ENCODE measurements around the gene PCDHGA4.
"Not testable (repeated sequence)": the region's sequence is repeated elsewhere in the genome, so short reads cannot be mapped to it uniquely, and the experiment has no call there.

The PCDHGA4 gene

DNA sequence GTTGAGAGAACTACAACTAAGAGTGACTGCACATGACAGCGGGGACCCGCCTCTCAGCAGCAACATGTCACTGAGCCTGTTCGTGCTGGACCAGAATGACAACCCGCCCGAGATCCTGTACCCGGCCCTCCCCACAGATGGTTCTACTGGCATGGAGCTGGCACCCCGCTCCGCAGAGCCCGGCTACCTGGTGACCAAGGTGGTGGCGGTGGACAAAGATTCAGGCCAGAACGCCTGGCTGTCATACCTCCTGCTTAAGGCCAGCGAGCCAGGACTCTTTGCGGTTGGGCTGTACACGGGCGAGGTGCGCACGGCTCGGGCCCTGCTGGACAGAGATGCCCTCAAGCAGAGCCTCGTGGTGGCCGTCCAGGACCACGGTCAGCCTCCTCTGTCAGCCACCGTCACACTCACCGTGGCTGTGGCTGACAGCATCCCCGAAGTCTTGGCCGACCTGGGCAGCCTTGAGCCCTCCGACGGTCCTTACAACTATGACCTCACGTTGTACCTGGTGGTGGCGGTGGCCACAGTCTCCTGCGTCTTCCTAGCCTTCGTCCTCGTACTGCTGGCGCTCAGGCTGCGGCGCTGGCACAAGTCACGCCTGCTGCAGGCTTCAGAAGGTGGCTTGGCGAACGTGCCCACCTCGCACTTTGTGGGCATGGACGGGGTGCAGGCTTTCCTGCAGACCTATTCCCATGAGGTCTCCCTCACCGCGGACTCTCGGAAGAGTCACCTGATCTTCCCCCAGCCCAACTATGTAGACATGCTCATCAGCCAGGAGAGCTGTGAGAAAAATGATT lies 29.8 kb downstream of the PCDHGA4 start:
- no peak for DNase-seq

DNA sequence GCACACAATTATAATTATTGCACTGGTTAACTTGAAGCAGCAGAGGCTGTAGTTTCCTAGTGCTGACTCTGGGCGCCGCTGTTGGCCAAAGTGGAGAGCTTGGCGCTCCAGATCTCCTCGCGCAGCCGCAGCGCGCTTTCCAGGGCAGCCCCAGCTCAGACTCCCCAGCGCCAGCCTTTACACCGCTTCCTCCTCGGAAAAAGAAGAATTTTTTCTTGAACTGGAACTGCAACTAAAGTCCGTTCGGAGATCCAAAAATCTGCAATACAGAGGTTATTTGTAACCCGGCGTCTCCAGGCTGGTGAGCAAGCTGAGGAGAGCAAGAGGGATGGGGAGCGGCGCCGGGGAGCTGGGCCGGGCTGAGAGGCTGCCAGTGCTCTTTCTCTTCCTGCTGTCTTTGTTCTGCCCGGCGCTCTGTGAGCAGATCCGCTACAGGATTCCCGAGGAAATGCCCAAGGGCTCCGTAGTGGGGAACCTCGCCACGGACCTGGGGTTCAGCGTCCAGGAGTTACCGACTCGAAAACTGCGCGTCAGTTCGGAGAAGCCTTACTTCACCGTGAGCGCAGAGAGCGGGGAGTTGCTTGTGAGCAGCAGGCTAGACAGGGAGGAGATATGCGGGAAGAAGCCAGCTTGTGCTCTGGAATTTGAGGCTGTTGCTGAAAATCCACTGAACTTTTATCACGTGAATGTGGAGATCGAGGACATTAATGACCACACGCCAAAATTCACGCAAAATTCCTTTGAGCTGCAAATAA lies 32.9 kb downstream of the PCDHGA4 start, which contains the start of gene PCDHGB4:
TSS of gene PCDHGB4 (plus strand) at position 142 of the 755 bp plus-strand sequence. CDS start at position 329, 187 bp downstream.
- DNase-seq = not testable (repeated sequence)

DNA sequence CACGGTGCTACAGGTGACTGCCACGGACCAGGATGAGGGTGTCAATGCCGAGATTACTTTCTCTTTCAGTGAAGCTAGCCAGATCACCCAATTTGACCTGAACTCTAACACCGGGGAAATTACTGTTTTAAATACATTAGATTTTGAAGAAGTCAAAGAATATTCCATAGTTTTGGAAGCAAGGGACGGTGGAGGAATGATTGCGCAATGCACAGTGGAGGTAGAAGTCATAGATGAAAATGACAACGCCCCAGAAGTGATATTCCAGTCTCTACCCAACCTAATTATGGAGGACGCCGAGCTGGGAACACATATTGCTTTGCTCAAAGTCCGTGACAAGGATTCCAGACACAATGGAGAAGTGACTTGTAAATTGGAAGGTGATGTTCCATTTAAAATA lies 33.8 kb downstream of the PCDHGA4 start:
- DNase-seq = no peak

DNA sequence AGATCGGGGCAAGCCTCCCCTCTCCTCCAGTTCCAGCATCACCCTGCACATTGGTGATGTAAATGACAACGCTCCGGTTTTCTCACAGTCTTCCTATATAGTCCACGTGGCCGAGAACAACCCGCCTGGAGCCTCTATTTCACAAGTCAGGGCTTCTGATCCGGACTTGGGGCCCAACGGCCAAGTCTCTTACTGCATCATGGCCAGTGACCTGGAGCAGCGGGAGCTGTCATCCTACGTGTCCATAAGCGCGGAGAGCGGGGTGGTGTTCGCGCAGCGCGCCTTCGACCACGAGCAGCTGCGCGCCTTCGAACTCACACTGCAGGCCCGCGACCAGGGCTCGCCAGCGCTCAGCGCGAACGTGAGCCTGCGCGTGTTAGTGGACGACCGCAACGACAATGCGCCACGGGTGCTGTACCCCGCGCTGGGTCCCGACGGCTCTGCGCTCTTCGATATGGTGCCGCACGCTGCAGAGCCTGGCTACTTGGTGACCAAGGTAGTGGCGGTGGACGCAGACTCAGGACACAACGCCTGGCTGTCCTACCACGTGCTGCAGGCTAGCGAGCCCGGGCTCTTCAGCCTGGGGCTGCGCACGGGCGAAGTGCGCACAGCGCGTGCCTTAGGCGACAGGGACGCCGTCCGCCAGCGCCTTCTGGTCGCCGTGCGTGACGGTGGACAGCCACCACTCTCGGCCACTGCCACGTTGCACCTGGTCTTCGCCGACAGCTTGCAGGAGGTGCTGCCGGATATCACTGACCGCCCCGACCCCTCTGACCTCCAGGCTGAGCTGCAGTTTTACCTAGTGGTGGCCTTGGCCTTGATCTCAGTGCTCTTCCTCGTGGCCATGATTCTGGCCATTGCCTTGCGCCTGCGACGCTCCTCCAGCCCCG lies 34.6 kb downstream of the PCDHGA4 start:
- no peak for DNase-seq

DNA sequence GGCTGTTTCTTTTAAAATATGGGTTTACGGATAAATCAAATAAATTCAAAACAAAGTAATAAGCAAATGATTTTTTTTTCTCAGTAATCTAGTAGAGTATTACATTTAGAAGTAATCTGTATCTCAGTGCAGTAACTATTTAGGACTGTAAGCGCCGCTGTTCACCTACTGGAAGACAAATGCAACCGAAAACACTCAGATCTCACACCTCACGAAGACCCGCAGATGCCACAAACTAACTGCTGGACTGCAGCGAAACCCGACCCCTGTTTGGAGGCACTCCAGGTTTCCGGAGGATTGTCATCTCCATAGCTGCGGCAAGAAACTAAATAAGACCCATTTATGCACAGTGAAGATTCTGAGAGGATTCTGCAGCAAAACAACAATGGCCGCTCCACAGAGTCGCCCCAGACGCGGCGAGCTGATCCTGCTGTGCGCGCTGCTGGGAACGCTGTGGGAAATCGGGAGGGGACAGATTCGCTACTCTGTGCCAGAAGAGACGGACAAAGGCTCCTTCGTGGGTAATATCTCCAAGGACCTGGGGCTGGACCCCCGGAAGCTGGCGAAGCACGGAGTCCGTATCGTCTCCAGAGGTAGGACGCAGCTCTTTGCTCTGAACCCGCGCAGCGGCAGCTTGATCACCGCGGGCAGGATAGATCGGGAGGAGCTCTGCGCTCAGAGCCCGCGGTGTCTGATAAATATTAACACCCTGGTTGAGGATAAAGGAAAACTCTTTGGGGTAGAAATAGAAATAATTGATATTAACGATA lies 37.8 kb downstream of the PCDHGA4 start, which contains the start of gene PCDHGA8:
TSS of gene PCDHGA8 (plus strand) at position 205 of the 770 bp plus-strand sequence. CDS start at position 386, 181 bp downstream.
- DNase-seq = no peak

DNA sequence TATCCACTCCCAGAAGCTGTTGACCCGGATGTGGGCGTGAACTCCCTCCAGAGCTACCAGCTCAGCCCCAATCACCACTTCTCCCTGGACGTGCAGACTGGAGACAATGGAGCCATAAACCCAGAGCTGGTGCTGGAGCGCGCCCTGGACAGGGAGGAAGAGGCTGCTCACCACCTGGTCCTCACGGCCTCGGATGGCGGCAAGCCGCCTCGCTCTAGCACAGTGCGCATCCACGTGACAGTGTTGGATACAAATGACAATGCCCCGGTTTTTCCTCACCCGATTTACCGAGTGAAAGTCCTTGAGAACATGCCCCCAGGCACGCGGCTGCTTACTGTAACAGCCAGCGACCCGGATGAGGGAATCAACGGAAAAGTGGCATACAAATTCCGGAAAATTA lies 38.4 kb downstream of the PCDHGA4 start:
- no peak for DNase-seq

DNA sequence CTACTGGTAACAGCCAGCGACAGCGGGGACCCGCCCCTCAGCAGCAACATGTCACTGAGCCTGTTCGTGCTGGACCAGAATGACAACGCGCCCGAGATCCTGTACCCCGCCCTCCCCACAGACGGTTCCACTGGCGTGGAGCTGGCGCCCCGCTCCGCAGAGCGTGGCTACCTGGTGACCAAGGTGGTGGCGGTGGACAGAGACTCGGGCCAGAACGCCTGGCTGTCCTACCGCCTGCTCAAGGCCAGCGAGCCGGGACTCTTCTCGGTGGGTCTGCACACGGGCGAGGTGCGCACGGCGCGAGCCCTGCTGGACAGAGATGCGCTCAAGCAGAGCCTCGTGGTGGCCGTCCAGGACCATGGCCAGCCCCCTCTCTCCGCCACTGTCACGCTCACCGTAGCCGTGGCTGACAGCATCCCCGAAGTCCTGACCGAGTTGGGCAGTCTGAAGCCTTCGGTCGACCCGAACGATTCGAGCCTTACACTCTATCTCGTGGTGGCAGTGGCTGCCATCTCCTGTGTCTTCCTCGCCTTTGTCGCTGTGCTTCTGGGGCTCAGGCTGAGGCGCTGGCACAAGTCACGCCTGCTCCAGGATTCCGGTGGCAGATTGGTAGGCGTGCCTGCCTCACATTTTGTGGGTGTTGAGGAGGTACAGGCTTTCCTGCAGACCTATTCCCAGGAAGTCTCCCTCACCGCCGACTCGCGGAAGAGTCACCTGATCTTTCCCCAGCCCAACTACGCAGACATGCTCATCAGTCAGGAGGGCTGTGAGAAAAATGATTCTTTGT lies 39.8 kb downstream of the PCDHGA4 start:
- DNase-seq = not testable (repeated sequence)

DNA sequence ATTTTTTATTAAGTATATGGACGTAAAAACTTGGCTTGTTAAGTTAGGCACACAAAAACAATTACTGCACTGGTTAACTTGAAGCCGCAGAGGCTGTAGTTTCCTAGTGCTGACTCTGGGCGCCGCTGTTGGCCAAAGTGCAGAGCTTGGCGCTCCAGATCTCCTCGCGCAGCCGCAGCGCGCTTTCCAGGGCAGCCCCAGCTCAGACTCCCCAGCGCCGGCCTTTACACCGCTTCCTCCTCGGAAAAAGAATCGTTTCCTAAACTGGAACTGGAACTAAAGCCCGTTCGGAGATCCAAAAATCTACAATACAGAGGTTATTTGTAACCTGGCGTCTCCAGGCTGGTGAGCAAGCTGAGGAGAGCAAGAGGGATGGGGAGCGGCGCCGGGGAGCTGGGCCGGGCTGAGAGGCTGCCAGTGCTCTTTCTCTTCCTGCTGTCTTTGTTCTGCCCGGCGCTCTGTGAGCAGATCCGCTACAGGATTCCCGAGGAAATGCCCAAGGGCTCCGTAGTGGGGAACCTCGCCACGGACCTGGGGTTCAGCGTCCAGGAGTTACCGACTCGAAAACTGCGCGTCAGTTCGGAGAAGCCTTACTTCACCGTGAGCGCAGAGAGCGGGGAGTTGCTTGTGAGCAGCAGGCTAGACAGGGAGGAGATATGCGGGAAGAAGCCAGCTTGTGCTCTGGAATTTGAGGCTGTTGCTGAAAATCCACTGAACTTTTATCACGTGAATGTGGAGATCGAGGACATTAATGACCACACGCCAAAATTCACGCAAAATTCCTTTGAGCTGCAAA lies 43.1 kb downstream of the PCDHGA4 start, which contains the start of gene PCDHGB5:
TSS of gene PCDHGB5 (plus strand) at position 192 of the 796 bp plus-strand sequence. CDS start at position 373, 181 bp downstream.
- not testable (repeated sequence) for DNase-seq

DNA sequence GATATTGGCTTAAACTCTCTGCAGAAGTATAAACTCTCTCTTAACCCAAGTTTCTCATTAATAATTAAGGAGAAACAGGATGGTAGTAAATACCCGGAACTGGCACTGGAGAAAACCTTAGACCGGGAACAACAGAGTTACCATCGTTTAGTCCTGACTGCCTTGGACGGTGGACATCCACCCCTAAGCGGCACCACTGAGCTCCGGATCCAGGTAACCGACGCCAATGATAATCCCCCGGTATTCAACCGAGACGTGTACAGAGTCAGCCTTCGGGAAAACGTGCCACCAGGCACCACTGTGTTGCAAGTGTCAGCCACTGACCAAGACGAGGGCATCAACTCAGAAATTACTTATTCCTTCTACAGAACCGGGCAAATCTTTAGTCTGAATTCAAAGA lies 43.8 kb downstream of the PCDHGA4 start:
- no peak for DNase-seq

DNA sequence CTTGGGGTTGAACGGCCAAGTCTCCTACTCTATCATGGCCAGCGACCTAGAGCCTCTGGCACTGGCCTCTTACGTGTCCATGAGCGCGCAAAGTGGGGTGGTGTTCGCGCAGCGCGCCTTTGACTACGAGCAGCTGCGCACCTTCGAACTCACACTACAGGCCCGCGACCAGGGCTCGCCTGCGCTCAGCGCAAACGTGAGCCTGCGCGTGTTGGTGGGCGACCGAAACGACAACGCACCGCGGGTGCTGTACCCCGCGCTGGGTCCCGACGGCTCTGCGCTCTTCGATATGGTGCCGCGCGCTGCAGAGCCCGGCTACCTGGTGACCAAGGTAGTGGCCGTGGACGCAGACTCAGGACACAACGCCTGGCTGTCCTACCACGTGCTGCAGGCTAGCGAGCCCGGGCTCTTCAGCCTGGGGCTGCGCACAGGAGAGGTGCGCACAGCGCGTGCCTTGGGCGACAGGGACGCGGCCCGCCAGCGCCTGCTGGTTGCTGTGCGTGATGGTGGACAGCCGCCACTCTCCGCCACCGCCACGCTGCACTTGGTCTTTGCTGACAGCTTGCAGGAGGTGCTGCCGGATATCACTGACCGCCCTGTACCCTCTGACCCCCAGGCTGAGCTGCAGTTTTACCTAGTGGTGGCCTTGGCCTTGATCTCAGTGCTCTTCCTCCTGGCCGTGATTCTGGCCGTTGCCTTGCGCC lies 44.9 kb downstream of the PCDHGA4 start:
- no peak for DNase-seq

DNA sequence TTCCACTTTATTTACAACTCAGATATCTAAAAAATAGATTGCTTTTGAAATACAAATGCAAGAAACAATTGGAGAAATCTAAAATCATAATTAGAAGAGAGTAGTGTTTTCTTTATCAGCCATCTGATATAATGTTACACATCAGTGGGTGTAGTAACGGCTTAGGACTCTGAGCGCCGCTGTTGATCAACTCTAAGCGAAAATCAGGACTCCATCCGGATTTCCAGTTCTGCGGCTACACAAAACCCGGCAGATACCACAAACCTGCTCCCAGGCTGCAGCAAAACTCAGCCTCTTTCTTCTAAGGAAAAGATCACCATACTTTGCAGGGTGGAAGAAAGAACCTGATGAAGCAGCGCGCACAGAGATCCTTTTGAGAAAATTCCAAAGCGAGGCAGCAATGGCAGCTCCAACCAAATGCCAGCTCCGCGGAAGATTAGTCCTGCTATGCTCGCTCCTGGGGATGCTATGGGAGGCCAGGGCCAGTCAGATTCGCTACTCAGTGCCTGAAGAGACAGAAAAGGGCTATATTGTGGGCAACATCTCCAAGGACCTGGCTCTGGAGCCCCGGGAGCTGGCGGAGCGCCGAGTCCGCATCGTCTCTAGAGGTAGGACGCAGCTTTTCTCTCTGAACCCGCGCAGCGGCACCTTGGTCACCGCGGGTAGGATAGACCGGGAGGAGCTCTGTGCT lies 47.9 kb downstream of the PCDHGA4 start, which contains the start of gene PCDHGA9:
TSS of gene PCDHGA9 (plus strand) at position 226 of the 691 bp plus-strand sequence. CDS start at position 401, 175 bp downstream.
- DNase-seq = no peak

DNA sequence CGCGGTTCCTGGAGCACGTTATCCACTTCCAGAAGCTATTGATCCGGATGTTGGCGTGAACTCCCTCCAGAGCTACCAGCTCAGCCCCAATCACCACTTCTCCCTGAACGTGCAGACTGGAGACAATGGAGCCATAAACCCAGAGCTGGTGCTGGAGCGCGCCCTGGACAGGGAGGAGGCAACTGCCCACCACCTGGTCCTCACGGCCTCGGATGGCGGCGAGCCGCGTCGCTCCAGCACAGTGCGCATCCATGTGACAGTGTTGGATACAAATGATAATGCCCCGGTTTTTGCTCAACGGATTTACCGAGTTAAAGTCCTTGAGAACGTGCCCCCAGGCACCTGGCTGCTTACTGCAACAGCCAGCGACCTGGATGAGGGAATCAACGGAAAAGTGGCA lies 48.6 kb downstream of the PCDHGA4 start:
- DNase-seq = no peak
